NCI-H2029 treated with DMSO at 0.1 percent for 48 hours (cell line): ENCODE data around the gene RFWD3.
"Not testable (repeated sequence)": the region's sequence is repeated elsewhere in the genome, so short reads cannot be mapped to it uniquely, and the experiment has no call there.

Experiments used
- DNase-seq: peaks from one replicate; lab custom pipeline; 2025; lab: John Stamatoyannopoulos, UW

RFWD3 gene

GRCh38 chr16:74661064-74661463, 5.6 kb downstream of the RFWD3 start:
- no peak for DNase-seq

GRCh38 chr16:74660383-74660782, 6.3 kb downstream of the RFWD3 start:
- no peak for DNase-seq

- DNase-seq = no peak
These were observed 7.6 kb downstream of the RFWD3 start for GRCh38 chr16:74659041-74659440.

- DNase-seq = no peak
These were observed 8.6 kb downstream of the RFWD3 start for GRCh38 chr16:74657870-74658642.

GRCh38 chr16:74654536-74655050, 12.1 kb downstream of the RFWD3 start:
- no peak for DNase-seq

GRCh38 chr16:74652883-74653282, 13.8 kb downstream of the RFWD3 start:
- not testable (repeated sequence) for DNase-seq

GRCh38 chr16:74652249-74652648, 14.4 kb downstream of the RFWD3 start:
- DNase-seq = no peak

GRCh38 chr16:74651841-74652240, 14.8 kb downstream of the RFWD3 start:
- no peak for DNase-seq

- no peak for DNase-seq
These were observed 15.6 kb downstream of the RFWD3 start for GRCh38 chr16:74650966-74651567.

GRCh38 chr16:74649839-74650504, 16.7 kb downstream of the RFWD3 start:
- DNase-seq = no peak

- DNase-seq = no peak
These were observed 24.7 kb downstream of the RFWD3 start for GRCh38 chr16:74641969-74642368.

GRCh38 chr16:74637742-74638453, 28.8 kb downstream of the RFWD3 start:
- DNase-seq = no peak

GRCh38 chr16:74635303-74635702, 31.4 kb downstream of the RFWD3 start:
- DNase-seq = no peak

- no peak for DNase-seq
These were observed 33.0 kb downstream of the RFWD3 start for GRCh38 chr16:74633686-74634085.

GRCh38 chr16:74627506-74628220, 39.0 kb downstream of the RFWD3 start:
- DNase-seq = no peak

- DNase-seq = no peak
These were observed 39.8 kb downstream of the RFWD3 start for GRCh38 chr16:74626741-74627416.

GRCh38 chr16:74625500-74626350, 41.0 kb downstream of the RFWD3 start:
- no peak for DNase-seq

GRCh38 chr16:74623839-74624235, 42.8 kb downstream of the RFWD3 start:
- DNase-seq = no peak

- no peak for DNase-seq
These were observed 43.4 kb downstream of the RFWD3 start for GRCh38 chr16:74623214-74623838.

GRCh38 chr16:74622005-74622404, 44.7 kb downstream of the RFWD3 start:
- DNase-seq = no peak
